Fibroblast of skin of left biceps (primary cell): ENCODE measurements around the gene FOXC1.

Source experiments
- DNase-seq, 2 experiments: peaks; one replicate each; pipeline ENCODE4 v3.0.0-alpha.2; 2013; ENCODE audit warnings: low read depth in 2 of 2

Gene FOXC1

DNA sequence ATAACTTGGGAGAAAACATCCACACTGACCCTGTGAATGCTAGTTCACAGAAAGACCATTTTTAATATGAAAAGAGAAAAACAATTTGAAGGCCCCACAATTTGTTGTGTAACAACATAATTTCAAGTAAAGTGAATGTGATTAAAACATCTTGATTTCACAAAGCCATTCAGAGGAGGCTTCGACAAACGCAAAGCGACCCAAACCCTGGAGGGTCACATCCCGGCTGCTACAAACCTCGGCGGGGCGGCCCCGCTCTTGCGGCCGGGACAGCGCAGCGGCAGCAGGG lies 14.0 kb downstream of the FOXC1 start:
- DNase-seq = no peak

DNA sequence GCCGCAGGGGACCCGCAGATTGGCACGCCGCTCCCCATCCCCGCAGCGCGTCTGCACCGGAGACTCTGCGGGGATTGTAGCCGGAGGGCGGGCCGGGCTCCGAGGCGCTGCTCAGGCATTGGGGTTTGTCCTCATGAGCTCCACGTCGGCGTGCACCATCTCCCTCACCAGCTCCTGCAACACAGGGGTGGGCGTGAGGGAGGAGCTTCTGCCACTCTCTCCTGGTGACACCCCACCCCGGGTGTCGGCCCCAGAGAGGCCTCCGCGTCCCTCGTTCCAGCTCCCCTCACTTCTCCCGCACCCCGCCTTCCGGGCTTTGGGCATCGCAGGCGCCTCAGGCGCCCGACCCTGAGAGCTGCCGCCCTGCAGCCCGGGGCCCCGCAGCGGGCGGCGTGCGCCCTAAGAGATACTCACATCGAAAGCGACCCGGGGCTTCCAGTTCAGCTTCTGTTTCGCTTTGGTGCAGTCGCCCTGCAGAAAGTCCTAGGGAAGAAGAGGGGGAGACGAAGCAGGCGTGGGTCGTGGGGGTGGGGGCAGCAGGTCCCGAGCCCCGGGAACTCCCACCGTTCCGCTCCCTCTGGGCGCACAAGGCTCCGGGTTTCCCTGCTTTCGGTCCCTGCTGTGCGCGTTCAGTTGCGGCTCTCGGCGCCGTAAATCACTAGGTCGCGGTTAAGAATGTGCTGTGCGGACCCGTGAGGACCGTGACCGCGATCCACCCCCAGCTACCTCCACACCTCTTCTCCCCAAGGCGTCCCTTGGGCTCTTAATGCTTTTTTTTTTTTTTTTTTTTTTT lies 14.5 kb downstream of the FOXC1 start:
- DNase-seq = no peak

DNA sequence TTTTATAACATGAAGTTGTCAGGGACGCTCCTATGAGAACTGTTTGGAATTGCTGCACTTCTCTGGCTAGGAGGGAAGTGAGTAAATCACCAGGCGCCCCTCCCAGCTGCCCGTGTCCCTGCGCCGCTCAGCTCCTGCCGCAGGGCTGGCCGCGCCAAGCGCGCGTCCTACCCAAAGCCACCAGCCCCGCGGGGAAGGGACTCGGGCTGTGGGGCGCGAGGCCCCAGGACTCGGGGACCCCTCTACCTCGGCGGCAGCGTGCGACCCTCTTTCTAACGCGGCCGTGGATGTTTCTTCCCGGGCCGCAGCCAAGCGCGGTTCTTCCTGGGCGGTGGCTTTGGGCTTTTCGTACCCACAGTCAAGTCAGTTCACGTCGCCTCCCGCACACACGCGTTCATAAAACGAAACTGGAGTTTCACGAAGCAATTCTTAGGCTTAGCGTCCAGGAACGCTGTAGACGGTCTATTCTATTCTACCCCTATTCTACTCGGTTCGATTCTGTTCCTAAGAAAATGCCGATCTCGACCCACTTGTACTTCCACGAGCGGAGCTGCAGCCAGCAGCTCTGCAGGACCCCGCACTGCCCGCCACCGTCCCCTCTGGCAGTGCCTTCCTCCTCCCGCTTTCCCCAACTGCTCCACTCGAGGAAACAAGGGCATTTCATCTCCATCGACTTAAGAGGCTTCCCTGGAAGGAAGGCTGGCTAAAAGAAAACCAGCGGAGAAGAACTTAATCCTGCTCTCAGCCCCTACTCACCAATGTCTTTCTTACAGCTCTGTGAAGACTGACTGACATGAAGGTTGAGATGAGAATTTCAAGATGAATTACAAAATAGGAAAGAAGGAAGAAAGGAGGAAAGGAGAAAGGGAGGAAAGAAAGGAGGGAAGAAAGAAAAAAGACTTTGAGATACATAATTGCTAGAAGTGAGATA lies 15.4 kb downstream of the FOXC1 start:
- no peak for DNase-seq

DNA sequence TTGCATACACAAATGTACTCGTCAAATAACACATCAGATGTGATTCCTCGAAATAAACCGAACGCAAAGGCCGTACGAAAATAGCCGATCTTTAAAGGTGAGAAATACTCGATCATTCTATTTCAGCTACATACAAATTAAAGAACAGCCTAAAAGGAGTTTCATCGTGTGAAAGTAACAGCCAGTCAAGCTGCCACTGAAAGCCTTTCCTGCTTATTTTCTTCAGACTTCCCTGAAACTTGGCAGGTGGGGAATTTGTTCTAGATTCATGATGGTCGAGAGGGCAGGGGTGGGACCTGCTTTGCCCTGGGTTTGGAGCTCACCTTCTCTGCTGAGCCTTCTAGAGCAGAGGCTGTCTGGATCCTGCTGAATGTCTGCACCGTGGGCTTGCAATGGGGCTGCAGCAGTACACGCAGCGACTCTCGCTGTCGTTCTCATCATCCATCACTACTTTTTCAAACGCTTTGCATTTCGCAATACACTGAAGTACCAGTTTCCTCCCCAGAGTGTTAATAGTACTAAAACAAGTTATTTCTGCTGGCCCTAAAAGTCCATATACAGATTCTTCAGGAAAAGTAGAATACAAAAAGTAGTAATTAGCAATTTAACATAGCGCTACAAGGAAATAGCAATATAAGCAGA lies 16.2 kb downstream of the FOXC1 start:
- no peak for DNase-seq

DNA sequence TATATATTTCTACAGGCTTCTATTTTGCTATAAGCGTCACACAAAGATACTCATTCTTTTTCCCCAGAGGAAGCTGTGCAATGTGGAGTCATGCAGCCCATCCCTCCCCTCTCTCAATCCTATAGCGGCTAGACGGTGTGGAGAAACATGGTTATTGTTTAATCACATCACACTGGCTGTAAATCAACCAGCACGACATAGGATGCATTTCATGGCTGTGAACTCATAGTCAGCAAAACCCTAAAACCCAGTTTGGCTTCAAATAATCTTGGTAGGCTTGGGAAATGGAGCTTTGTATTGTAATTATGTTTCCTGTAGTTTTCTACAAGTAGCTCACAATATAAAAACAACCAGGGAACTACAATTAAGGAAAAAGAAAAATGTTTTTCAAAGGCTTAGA lies 16.8 kb downstream of the FOXC1 start:
- DNase-seq = no peak

DNA sequence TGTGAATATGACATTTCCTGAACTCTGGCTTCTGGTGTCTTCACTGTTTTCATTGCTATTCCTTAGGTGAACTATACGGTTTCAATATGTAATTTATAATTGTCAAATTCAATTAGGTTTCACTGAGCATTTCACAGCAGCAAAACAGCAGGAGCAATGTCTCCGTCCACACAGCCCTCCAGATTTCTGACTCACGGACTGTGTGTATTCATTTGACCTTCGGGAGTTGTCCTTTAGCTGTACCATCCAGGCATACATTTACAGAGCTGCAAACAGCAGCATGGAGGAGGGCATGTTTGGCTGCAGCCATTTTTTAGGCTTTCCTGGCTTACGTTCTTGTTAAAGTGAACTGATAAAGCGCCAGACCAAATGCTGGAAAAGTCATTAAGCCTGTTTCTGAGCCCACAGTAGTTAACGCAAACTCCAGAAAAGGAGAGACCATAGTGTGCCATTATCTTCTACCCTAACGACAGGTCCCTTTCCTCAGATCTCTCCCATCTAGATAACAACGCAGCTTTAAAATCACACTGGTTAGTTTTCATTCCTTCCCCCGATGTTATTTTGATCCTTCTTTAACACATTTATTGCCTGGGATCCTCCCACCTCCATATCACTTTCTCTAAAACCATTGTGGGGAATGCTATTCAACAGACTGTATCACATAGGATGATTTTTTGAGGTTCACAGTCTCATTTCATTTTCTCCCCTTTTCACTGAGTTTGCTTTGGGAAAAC lies 18.3 kb downstream of the FOXC1 start:
- DNase-seq = no peak

DNA sequence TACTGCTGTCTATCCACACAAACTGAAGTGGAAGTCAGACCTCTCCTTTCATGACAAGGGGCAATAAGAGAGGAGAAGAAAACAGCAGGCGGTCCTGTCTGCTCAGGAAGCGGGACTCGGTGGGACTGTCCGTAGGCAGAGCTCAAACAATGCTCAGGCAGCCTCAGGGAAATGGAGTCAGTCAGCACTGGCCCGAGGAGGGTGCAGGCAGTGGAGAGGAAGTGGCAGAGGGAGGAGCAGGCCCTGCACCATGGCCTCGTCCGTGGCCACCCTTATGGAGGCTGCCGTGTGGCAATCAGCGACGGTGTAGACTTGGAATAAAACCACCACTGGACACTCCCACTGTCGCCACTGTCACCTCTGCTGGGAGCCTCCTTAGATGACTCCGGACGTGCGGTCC lies 19.6 kb downstream of the FOXC1 start:
- DNase-seq = no peak

DNA sequence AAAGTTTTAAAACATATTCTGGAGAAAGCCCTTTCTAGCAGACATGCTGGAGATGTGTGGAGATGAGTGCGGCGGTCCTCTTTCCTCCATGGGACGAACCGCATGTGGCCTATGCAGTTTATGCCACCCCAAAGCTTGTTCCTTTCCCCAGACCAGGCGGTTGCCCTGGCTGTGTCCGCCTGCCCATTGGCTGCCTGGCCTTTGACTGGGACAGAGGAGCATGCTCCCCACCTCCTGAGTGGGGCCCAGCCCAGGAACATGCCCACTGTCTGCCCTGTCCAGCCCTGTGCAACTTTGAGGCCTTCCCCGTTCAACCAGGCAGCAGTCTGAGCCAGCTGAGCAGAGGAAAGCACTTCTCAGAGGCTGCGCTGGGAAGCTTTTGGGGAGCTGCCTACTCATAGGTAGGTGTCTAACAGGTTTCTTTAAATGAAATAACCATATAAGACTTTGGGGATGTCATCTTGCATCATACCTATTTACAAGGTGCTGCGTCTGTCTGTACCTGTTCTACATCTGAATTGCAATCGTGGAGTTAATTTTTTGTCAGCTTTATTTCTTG lies 20.6 kb downstream of the FOXC1 start:
- no peak for DNase-seq

DNA sequence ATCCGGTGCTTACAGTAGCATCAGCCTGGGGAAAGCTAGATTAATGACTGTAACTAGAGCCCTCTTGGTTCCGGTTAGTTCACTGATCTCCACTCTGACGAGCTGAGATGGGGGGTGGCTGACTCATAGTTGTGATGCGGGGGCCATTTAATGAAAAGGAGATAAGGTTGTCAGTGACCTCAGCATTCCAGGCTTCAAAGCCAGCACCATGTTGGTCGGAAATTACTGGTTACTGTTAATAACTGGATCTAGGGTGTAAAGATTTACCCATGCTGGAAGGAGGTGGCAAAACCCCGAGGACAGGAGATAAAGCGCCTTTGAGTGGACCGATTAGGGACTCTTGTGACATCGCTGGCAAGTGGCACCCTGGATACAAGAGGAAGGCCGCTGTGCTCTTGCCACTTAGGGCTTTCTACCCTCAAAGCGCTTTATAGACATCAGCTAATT lies 21.1 kb downstream of the FOXC1 start:
- no peak for DNase-seq

DNA sequence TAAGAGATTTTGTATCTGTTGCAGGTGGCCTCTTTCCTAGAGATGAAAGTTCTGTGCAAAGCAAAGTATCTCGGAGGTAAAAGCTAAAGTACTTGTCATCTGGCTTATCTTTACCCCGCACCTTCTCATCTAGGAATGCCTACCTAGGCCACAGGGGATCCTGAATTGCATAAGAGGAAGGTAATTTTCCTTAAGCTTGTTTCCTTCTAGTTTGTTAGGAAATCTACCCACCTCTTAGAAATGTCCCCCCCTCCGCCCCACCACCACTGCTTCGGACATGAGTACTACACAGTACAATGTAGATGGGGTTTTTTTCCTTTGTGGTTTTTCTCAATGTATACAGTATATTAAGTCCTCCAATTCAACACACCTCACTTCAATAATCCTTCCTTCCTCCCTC lies 21.5 kb downstream of the FOXC1 start:
- DNase-seq = no peak

DNA sequence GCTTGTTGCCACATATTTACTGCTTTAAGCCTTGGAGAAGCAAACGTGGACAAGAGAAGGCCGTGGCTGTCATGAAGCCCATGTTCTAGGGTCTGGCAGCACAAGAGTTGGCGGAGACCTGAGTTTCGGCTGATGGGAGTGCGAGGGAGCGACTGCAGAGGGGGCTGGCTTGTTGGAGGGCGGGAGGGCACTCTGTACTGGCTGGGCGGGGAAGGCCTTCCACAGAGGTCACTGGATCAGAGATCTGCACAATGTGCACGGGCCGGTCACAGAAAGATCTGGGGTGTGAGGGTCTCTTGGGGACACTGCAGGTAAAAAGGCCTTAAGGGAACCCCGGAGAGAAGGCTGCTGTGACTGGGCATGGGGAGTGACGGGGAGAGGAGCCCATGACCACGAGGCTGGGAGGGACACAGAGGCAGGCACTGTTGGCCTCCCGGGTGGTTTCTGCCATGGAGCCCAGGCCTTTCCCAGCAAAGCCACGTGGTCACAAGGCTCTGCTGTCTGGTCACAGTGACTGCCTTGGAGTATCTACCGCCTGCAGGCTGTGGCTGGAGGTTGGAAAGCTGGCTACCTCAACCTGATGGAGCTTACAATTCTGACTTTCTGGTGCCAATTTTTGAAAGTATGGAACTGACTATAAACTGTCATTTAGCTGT lies 23.8 kb downstream of the FOXC1 start:
- no peak for DNase-seq

DNA sequence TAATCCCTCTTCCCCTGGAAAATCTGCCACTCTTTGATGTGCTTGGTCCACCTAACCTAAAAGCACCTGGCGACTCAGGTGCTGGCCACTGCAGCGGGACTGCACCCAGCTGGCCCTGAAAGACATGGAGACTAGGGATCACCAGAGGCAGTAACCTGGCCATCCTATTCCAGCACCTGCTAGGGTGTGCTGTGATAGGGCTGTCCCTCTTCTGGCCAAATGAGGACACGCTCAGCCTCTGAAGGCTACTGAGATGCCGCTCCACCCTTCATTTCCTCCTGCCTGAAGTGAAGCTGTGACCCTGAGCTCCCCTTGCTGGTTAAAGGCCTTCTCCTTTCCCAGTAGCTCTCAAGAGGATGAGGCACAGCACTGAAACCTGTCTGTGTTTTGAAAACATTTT lies 24.4 kb downstream of the FOXC1 start:
- no peak for DNase-seq

DNA sequence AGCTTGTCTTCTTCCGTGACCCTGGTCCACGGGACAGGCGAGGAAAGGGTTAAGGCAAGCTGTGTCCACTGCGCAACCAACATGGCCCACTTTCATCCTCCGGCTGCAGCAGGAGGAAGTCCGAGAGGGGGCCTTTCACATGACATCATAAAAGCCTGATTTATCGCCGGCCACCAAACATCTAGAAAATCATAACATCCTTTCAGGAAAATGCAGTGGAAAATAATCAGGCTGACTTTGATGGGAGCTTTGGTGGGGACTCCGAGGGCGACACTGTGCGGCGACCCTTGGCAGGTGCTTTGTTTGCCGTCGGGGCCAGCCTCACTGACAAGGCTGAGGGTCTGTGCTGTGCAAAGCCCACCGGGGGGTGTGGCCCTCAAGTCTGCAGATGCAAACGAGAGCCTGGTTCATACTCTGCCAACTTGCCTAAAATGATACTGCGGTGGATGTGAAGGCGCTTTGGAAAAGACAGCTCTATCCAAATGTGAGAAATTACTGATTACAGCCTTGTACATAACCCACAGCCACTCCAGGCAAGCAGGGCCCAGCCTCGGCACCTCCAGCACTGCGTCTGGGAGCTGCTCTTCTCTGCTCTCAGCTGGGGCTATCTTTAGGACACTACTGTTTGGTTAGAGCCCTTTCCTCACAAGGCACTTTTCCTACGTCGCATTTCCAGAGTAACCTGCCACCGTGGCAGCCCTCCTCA lies 25.7 kb downstream of the FOXC1 start:
- no peak for DNase-seq

DNA sequence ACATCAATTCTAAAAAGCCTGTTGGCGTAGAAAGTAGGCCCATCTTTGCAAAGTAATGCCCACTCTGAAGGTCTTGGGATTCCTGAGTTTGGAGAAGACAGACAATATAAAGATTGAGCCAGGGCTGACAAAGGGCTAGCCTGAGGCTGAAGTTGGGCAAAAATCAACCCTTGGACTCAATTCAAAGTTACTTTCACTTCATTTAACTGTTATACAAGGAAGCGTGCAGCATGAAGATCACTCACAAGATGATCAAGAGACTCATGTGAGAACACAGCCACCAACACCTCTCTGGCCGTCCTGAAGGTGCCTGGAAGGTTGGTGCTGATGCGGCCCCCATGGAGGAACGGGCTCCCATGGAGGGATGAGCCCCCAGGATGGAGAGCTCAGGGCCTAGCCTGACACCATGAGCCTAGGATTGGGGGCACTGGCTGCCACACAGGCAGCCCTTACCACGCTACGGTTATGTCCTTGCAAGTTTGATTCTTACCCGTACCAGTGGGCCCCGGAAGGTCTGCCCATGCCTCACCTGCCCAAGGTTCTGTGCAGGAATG lies 26.6 kb downstream of the FOXC1 start:
- no peak for DNase-seq

DNA sequence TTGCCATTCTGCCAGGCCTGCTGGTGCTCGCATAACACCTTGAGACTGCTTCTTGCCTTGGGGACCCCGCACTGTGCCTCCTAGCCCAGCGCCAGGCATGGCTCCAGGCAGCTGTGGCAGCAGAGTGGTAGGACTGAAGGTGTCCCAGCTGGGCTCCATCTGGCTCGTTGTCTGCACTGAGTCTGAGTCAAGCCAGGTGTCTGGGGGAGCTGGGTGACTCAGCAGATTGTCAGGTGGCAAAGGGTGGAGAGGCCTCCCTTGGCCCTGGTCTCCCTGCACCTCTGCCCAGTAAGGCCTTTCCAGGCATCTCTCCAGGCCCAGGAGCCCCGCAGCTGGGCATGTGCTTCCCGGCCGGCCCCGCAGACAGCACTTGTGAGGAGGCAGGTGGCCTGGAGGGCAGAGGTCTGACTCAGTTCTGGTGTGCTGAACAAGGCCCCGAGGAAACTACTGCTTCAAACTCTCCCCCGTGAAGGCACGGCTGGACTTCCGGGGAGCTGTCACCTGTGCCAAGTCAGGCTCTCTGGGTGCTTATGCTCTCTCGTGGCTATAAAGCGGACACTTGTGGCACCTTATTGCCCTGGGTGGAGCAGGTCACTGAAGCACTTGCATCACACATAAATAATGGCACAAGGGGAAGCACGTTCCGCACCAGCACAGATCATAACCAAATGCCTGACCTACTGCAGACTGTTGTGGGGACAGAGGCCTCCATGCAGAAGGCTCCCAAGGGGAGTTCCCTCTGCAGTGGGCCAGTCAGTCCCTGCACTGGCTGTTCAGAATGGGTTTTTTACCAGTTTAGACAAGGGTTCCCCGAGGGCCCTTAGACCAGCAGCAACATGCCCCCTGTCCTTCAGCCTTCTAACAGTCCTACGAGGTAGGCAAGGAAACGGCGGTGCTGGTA lies 27.5 kb downstream of the FOXC1 start:
- DNase-seq = no peak

DNA sequence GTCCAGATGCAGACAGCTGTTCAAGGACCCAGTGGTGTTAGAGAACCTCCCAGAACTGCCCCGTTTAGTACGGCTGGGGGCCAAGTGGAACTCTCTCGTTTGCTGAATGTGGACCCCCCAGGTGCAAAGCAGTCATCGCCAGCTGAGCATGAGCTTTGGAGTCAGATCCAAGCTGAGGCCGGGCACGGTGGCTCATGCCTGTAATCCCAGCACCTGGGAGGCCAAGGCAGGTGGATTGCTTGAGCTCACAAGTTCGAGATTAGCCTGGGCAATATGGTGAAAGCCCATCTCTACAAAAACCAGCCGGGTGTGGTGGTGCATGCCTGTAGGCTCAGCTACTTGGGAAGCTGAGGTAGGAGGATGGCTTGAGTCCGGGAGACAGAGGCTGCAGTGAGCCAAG lies 29.7 kb downstream of the FOXC1 start:
- no peak for DNase-seq

DNA sequence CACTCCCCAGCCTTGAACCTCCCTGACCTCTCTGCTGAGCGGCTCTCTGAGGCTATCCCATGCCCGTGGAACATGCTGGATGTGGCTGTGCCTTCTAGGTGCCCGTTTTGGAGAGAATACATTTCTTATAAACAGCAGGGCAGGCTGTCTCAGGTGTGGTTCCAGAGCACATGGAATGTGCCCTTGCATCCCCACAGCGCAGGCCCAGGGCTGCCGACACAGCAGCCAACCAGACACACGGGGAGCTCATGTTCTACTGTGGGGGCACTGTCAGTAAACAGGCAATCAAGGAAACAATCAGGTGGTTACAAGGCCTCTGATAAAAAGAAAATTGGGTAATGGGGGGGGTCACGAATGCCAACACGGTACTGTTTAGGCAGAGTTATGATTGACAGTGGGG lies 30.8 kb downstream of the FOXC1 start:
- DNase-seq = no peak

DNA sequence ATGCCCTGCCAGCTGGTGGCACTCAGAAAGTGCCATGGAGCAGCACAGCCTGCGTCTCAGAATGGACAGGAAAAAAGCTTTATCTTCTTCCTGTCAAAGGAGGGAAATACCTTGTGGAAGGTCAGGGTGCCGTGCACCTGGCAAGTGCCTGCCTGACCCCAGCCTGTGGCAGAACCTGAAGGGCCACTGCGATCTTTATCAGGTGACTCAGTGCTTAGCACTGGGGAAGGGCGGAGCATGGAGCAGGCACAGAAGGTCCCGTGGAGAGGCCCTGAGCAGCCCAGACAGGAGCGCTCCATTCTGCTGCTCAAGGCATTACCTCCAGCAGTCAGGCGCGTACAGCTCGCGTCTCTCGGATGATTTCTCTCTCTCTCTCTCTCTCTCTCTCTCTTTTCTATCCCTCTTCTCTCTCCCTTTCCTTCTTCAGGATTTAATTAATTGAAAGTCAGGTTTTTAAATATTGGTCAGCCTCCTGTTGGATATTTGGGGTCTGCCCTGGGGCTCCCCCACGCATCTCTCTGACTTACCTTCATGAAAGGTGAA lies 31.7 kb downstream of the FOXC1 start:
- no peak for DNase-seq

DNA sequence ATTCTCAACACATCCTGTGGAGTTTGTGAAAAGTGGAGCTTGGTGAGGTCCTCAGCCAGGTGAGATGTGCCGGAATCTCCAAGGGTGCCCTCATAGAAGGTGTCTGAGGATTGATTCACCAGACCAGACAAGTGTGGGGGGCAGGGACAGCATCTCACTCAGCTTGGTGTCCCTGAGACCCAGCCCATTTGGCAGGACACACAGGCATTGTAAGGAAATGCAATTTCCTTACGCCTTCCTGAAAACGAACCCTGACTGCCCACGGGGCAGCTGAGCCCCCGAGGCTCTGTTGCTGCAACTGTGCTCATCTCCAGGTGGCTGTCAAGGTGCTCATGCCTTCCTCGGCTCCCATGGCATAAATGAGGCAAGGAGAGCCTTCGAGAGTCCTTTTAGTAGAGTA lies 33.4 kb downstream of the FOXC1 start:
- DNase-seq = no peak
